ENCODE measurements around the gene FRYL. TPM values are rescaled to one million over a fixed set of nuclear protein-coding genes. Genes with fewer than 3 reads are reported as not detected.
"Not testable (repeated sequence)": the region's sequence is repeated elsewhere in the genome, so short reads cannot be mapped to it uniquely, and the experiment has no call there.

Gene FRYL
- total RNA-seq, 1 donor from 2014 or later, result 91.4 TPM

DNA sequence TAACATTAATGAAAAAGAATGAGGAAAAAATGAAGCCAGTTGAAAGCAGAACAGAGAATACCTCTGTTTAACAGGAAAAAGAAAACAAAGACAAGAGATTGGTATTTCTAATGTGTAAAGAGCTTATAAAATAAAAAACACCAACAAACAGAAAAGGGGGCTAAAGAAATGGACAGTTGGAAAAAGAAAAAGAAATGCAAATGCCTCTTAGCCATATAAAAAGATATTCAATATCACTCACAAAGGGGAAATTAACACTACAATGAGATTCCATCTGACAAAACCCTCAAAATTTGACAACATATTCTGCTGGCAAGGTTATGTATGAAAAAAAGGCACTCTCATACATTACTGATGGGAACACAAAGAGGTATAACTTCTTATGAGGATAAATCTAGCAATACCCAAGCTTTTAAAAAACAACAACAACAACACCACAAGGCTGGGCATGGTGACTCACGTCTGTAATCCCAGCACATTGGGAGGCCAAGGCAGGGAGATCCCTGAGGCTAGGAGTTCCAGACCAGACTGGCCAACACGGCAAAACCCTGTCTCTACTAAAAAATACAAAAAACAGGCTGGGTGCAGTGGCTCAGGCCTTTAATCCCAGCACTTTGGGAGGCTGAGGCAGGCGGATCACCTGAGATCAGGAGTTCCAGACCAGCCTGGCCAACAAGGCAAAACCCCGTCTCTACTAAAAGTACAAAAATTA, 75.8 kb downstream of the FRYL start:
- intact Hi-C loops (cut with micrococcal nuclease), result no loop called here

DNA sequence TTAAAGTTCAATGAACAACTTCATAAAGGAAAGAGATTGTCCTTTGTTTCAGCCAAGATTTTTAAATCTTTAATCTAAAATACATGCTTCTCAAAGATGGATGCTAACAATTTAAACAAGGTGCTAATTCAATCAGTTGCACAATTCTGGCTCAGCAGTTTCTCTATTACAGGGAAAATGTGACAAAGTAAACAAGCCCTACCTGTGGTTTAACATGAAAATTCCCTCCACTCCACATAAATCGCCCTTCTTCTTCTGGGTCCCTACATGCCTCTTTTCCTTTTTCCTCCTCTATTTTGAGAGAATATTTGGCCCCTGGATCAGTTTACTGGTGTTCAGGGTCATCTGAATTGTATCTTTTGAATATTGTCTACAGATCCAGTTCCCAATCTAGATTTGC, 80.6 kb downstream of the FRYL start:
- intact Hi-C loops (cut with micrococcal nuclease), result no loop called here

GRCh38 chr4:48698029-48698971, 81.8 kb downstream of the FRYL start:
- intact Hi-C loops (cut with micrococcal nuclease), result no loop called here

GRCh38 chr4:48697516-48697915, 82.6 kb downstream of the FRYL start:
- intact Hi-C loops (cut with micrococcal nuclease), result not testable (repeated sequence)

DNA sequence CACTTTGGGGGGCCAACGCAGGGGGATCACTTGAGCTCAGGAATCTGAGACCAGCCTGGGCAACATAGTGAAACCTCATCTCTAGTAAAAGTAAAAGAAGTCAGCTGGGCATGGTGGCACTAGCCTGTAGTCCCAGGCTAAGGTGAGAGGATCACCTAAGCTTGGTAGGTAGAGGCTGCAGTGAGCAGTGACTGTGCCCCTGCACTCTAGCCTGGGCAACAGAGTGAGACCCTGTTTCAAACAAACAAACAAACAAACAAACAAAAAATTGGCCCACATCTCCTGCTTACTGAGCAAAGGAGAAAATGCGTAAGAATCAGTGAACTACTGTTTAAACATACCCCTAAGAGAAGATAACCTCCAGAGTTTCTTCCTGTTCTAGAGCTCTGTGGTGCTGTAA, 85.3 kb downstream of the FRYL start:
- intact Hi-C loops (cut with micrococcal nuclease), result no loop called here

- intact Hi-C loops (cut with micrococcal nuclease), result no loop called here
These were observed 86.1 kb downstream of the FRYL start for GRCh38 chr4:48693856-48694574.

DNA sequence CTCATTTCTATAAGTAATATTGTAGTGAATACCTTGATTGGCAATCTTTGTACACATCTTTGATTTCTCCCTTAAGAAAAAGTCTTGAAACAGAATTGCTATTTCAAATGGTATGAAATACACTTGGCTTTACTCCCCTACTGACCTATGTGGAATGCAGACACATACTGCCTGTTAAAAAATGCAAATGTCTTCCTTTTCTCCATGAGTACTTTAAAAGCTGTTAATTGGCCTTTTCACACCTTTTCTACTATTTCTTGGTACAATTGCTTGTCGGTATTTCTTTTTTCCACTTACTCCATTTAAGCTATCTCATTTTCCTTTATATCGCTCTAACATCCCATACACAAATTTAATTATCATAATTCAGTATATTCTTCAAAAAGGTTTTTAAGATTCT, 87.2 kb downstream of the FRYL start:
- intact Hi-C loops (cut with micrococcal nuclease), result no loop called here

GRCh38 chr4:48692044-48692443, 88.0 kb downstream of the FRYL start:
- intact Hi-C loops (cut with micrococcal nuclease), result no loop called here

DNA sequence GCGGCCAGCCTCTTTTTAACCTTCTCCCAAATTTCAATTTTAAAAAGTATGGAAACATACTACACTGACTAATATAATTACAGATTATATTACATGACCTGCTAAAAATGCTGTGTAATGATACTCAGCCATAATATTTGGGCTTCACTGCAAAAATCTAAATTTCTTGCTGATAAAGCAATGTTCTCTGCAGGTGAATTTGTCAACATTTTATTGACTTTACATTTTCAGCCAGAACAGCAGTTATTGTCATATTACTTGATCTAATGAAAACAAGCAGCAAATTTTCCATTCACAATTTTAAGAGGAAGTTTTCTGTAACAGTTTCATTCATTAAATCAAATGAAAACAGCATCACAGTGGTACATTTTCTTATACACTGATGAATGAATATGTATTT, 91.1 kb downstream of the FRYL start:
- intact Hi-C loops (cut with micrococcal nuclease), result no loop called here

DNA sequence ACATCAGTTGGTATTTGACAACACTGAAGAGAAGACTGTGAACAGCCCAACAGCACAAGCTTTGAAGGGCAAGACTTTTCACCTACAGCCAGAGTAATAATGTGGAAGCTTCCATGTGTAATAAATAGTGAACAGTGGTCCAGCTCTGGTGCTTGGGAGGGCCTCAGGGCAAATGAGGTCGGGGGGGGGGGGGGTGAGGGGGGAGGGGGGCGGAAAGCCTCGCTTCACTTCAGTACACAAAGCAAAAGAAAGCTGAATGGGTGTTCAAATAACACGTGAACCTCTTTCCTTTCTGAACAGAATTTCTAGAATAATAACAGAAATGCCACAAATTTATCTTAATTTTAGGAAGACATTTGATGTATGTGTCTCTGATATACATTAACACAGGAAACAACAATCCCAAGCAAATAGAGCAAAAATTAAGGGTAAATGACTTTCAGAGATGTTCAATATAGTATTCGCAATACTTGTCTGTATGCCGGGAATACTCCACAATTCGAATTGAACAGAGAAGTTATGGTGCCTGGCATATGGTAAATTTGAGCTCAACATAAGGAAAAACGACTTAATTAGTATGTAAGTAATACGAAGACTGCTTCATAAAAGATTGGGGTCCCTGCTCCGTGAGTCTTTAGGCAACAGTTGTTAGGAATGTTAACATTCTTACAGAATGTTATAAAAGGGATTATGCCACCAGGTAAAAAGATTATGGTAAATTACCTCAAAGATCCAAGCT, 92.6 kb downstream of the FRYL start:
- intact Hi-C loops (cut with micrococcal nuclease), result no loop called here

DNA sequence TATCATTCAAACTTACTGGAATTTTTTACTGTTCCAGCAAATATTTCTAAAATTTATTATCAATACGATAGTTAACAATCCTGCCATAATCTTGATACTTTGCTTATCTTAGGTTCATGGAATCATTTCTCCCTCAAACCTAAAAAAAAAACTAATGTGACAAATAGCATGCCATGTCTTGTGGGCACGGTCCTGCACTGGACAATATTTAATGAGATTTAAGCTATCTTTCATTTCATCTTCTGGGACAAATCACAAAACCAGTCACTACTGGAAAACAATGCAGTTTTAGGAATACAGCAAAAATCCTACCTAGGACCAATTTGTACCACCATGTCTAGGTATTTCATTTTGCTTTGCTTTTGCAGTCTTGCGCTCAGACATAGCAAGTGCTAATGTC, 93.7 kb downstream of the FRYL start:
- intact Hi-C loops (cut with micrococcal nuclease), result no loop called here

GRCh38 chr4:48683784-48684666, 96.1 kb downstream of the FRYL start:
- intact Hi-C loops (cut with micrococcal nuclease), result loop anchor here (2.0 to 5.0 kb wide), 2 partner anchors 147 to 223 kb away; partner anchors contain the start of genes OCIAD1 and OCIAD2

- intact Hi-C loops (cut with micrococcal nuclease), result loop anchor here (2.0 to 5.0 kb wide), 2 partner anchors 148 to 224 kb away; partner anchors contain the start of genes OCIAD1 and OCIAD2
These were observed 97.2 kb downstream of the FRYL start for GRCh38 chr4:48682870-48683269.

DNA sequence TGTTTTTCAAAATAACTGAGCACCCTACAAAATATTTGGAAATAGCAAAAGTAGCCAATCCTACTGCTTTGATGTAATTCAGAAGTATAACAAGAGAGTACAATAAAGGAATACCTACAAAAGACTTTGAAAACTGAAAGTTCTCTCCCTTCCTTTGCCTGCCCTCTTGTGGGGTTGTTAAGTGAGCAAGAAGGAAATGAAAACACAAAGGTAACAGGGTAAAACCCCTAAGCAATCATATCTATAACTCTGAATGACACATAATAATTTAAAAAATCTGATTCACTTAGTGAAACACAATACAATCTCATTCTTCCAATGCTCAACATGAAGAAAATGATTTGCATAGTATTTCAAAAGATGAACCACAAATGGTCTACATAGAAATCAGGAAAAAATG, 98.2 kb downstream of the FRYL start:
- intact Hi-C loops (cut with micrococcal nuclease), result loop anchor here (1.0 to 5.0 kb wide), 5 partner anchors 97 to 281 kb away; partner anchors contain the start of genes OCIAD1 and OCIAD2

DNA sequence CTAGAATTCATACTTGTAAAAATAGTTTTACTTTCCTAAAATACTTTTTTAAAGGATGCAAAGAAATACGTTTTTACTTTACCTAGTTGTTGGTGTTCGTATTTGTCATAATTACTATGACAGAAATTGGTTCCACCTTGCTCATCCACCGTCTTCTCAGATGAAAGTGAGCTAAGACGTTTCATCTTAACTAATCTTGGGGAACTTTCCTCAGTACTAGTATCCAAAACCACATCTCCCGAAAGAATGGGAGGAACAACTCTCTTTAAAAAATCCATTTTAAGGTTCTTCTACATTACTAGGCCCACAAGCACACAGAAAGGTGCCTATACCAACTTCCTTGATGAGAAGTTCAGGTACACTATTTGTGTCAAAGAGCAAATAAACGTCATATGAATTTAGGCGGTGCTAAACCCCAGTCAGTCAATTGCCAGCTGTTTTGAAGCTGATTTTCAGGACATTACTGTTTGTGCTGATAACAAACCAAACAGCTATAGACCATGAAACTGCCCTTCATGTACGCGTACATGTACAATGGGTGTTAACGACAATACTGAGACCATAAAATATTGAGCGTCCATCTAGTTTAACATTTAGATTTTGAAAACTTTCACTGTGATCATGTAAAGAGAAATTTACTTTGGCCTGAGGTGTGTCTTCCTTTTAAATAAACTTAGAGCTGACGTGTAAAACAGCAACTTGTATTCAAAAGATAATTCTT, 99.1 kb downstream of the FRYL start:
- intact Hi-C loops (cut with micrococcal nuclease), result loop anchor here (1.0 to 5.0 kb wide), 4 partner anchors 98 to 282 kb away; partner anchors contain the start of gene OCIAD2

GRCh38 chr4:48673537-48673936, 106.5 kb downstream of the FRYL start:
- intact Hi-C loops (cut with micrococcal nuclease), result no loop called here

GRCh38 chr4:48670587-48670986, 109.5 kb downstream of the FRYL start:
- intact Hi-C loops (cut with micrococcal nuclease), result no loop called here

DNA sequence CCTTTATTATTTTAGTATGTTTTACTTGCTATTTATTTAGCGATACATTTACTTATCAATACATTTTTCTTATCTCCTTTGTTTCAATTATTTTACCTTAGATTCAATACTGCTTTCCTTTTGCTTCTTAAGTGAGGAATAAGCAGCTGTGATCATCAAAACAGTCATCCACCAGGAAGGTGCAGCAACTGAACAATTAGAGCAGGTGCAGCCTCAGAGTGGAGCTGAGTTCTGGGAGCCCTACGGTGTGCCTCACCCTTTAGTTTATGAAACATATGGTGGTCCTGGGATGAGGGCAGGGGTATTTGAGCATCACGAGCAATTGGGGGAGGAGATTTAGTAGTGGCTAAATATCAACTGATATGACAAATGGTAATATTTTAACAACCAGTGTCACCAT, 111.0 kb downstream of the FRYL start:
- intact Hi-C loops (cut with micrococcal nuclease), result loop anchor here (5.0 kb wide), 1 partner anchor 92 kb away; no protein-coding TSS in a partner anchor

Data from T-helper 1 cell treated with Interleukin-12 subunit alpha and Interleukin-12 subunit beta and Interleukin-4 antibody, amounts not matched to agents 30 ng/mL and 1 ng/mL, for 36 hours (primary cell).